ENCODE measurements around the gene BCAS4.
"Not testable (repeated sequence)": the region's sequence is repeated elsewhere in the genome, so short reads cannot be mapped to it uniquely, and the experiment has no call there.

The BCAS4 gene

DNA sequence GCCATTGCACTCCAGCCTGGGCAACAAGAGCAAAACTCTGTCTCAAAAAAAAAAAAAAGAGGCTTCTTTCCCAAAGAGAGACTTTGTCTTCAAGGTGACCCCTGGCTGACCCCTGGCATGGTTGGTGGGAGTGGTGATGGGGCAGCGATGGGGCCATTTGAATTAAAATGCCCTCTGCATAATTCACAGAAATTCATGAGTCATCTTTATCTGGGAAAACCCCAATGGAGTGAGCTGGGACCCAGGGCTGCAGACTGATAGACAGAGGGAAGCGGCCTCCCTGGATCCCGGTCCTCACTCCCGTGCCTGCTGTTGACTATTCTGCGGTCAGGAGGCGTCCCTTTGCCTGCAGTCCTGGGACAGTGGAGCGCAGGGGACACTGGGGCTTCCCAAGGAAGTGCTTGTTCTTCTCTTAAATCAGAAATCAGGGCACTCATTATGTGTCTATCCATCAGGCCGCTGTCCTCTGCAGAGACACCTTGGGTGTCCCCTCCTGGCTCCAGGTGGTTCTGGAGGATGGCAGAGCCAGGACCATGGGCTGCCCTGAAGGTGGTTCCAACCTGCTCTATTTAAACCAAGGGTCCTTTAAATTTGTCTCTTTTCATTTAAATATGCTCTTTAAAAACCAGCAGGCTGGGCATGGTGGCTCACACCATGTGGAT lies 23.3 kb upstream of the BCAS4 start:
- DNase-seq: not testable (repeated sequence)

DNA sequence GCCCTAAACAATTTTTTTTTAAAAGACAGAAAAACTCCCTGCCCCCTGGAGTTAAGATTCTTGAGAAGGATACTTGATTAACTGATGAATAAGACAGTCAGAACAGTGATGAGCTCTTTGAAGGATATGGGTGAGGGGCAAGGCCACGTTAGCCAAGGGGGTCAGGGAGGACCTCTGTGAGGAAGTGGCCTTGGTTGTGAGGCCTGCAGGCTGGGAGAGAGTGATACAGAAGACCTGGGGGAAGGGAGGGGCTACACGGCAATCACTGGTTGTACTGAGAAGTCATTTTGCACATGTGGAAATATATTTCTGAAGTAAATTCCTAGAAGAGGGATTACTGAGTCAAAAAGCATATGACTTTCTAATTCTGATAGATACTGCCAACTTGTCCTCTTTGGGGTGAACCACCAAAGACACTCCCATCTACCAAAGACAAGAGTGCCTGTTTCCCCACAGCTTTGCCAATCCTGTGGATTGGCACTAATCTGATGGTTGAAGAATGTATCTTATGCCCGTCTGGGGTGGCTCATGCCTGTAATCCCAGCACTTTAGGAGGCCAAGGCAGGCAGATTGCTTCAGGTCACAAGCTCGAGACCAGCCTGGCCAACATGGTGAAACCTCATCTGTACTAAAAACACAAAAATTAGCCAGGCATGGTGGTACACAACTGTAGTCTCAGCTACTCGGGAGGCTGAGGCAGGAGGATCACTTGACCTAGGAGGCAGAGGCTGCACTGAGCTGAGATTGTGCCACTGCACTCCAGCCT lies 22.3 kb upstream of the BCAS4 start:
- DNase-seq: no peak

DNA sequence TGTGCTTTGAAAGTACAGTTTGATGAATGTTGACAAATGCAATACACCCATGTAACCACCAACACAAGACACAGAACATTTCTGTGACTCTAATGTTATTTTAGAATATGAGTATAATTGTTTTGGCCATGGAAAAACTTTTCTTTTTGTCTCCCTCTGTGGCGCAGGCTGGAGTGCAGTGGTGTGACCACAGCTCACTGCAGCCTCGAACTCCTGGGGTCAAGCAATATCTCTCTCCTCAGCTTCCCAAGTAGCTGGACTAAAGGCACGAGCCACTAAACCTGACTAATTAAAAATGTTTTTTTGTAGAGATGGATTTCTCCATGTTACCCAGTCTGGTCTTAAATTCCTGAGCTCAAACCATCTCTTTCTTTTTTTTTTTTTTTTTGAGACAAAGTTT lies 20.3 kb upstream of the BCAS4 start:
- no peak for DNase-seq

DNA sequence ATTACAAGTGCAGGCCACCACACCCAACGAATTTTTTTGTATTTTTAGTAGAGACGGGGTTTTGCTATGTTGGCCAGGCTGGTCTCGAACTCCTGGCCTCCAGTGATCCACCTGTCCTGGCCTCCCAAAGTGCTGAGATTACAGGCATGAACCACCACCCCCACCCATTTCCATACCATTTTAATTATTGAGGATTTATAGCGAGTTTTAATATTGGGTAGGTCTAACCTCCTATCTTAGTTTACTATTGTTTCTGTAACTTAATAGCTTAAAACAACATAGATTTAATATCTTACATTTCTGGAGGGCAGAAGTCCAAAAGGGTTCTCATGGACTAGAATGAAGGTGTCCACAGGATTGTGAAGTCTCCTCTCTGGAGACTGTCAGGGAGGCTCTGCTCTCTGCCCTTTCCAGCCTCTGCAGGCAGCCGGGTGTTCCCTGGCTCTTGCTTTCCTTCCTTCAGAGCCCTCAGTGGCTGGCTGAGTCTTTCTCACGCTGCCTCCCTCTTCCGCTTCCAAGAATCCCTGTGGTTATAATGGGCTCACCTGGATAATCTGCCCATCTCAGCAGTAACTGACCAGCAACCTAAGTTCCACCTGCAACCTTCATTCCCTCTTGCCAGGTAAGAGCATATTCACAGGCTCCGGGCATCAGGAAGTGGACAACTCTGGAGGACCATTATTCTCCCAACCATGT lies 18.6 kb upstream of the BCAS4 start:
- DNase-seq: peak; percentile 42

DNA sequence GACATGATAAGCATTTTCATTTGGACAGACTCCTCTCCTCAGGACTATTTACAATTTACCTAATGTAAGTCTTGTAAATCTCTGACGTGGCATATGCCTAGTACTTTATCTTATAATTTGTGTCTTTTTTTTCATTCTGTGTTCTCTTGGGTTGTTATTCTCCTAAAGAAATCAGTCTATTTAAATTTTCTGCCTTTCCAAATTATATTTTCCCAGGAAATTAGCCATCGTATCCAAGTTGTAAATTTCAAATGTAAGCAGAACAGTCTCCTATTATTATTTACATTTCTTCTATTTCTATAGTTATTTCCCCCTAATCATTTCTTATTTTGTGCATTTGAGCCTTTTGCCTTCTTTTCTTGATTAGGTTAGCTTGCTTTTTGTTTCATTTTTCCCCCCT lies 17.5 kb upstream of the BCAS4 start:
- no peak for DNase-seq

DNA sequence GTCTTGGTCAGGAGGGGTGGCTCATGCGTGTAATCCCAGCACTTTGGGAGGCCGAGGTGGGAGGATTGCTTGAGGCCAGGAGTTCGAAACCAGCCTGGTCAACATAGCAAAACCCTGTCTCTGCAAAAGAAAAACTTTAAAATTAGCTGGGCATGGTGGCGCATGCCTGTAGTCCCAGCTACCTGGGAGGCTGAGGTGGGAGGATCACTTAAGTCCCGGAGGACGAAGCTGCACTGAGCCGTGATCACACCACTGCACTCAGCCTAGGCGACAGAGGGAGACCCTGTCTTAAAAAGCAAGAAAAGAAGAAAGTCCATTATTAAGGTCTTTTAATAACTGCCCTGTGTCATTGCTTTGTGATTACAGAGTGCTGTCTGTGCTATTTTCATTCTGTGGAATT lies 15.9 kb upstream of the BCAS4 start:
- not testable (repeated sequence) for DNase-seq

DNA sequence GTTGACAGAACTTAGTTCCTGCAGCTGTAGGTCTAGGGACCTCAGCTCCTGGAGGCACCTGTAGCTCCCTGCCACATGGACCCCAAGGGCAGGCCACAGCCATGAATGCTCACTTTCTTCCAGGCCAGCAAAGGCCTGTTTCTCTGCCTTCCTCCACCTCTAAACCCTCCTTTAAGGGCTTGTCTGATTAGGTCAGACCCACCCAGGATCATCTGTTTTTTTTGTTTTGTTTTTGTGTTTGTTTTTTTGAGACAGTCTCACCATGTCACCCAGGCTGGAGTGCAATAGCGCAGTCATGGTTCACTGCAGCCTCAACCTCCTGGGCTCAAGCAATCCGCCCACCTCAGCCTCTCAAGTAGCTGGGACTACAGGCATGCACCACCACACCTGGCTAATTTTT lies 11.5 kb upstream of the BCAS4 start:
- DNase-seq: no peak

DNA sequence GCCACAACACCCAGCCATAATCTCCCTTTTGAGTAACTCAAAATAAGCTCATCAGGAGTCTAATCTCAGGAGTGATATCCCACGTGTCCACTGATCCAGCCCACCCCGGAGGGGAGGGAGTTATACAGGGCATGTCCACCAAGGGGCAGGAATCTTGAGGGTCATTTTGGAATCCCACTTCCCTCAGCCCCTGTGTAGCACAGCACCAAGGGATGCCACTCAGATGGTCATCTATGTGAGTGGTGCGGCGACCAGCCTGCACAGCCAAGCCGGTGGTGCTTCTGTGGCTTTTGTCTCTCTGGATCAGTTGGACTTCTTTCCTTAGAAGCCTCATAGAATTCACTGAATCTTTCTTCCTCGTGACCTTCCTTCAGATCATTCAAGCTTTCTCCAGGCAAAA lies 11.0 kb upstream of the BCAS4 start:
- DNase-seq: no peak

DNA sequence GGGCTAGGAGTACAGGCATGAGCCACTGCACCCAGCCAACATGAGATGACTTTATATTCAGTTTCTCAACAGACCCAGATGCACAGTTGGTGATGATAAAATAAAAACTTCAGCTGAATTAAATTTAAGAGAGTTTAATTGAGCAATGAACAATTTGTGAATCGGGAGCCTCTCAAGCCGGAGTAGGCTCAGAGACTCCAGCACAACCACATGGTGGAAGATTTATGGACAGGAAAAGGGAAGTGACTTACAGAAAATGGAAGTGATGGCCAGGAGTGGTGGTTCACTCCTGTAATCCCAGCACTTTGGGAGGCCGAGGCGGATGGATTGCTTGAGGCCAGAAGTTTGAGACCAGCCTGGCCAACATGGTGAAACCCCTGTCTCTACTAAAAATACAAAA lies 10.4 kb upstream of the BCAS4 start:
- no peak for DNase-seq

DNA sequence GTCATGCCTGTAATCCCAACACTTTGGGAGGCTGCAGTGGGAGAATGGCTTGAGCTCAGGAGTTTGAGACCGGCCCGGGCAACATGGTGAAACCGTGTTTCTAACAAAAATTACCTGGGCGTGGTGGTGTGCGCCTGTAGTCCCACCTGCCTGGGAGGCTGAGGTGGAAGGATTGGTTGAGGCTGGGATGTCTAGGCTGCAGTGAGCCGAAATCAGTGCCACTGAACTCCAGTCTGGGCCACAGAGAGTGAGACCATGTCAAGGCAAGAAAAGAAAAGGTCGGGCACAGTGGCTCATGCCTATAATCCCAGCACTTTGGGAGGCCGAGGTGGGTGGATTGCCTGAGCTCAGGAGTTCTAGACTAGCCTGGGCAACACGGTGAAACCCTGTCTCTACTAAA lies 8.2 kb upstream of the BCAS4 start:
- no peak for DNase-seq

DNA sequence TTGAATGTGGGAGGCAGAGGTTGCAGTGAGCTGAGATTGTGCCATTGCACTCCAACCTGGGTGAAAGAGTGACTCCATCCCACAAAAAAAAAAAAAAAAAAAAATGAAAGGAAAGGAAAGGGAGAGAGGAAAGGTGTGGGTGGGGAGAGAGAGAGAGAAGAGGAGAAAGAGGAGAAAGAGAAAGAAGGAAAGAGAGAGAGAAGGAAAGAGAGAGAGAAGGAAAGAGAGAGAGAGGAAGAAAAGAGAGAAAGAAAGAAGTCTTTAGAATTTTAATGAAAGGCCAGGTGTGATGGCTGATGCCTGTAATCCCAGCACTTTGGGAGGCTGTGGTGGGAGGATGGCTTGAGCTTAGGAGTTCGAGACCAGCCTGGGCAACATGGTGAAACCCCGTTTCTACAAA lies 7.7 kb upstream of the BCAS4 start:
- no peak for DNase-seq

DNA sequence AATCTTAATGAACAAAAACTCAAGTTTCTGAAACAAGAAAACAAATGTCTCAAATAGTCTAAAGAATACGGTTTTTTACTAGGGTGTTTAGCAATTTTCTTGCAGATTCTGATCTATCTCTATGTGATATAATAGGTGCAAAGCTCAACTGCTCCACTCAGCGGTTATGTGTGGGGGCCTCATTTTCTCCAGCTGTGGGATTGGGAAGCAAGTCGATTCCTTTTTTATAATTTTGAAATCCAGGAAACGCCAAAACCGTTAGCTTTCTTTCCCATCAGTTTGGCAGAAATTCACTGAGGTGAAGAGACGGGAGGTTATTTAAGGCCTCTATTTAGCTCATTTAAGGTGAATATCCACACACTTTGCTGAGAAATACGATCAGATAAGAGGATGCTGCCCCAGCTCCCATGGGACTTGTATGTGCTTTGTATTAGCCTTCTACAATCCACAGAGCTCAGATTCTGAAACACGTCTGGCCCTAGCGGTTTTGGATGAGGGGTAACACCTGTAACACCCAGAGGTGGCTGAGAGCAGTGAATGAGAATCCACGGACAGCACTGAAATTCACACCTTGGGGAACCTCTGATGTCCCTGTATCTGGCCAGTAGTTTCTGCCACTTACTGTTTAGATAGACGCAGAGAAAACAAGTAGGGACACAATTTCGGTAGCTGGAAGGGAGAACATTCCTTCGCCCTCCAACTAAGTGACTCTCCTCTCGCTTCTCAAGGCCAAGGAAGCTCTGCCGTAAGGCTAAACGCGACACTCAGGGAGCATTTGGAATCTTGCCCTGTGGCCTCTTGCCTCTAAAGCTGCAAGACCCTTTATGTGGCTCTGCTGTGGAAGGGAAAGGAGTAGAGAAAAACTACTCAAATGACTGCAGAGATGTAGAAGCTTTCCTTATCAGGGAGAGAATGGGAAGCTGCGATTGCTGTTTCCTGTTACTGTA lies 6.5 kb upstream of the BCAS4 start:
- DNase-seq: peak; percentile 21

DNA sequence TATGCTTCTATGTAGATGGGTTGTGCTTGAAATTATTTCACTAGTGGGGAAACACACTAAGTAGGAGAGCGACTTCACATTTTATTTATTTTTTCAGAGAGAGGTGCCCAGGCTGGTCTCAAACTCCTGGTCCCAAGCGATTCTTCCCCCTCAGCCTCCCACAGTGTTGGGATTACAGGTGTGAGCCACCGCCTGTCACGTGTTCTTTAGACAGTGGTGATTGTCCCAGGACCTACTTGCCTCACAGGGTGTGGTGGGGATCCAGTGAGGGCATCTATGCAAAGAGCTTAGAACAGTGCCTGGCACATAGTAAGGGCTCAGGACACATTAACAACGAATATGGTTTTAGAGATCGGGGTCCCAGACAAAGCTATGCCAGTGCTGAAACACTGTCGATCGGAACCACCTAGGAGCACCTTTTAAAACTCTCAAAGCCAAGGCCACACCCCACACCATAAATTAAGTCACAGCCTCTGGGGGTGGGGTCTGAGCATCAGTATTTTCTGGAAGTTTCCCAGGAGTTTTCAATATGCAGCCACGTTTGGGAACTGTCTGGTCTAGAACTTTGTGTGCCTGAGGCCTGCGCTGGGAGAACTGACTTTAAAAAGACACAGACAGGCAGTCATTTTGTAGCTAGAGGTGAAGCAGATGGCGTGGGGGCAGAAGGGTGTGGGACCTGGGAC lies 4.8 kb upstream of the BCAS4 start:
- no peak for DNase-seq

DNA sequence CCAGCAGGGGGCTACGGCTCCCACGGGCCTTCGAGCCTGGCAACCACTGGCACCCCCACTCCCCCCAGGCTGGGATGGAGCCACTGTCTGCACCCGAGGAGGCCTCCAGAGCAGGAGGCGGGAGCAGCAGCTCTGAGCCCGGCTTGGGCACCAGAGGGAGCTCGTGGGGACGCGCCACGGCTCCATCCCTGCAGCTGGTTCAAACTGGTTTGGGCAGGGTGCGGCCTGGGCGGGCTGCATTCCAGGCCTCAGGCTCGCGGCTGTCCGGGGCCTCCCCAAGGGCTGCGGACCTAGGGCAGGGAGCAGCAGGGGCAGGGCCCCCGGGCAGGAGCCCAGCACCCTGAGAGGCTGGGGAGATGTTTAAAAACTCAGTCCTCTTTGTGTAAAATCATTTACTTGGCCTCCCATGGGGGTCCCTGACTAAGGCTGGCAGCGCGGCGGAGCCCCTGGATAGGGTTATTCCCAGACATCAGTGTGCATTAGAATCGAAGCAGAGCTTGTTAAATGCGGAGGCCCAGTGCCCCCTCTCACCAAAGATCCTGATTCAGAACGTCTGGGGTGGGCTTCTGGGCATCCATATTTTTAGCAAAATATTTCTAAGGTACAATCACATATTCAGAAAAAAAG lies 4.1 kb upstream of the BCAS4 start:
- DNase-seq: peak; percentile 87

DNA sequence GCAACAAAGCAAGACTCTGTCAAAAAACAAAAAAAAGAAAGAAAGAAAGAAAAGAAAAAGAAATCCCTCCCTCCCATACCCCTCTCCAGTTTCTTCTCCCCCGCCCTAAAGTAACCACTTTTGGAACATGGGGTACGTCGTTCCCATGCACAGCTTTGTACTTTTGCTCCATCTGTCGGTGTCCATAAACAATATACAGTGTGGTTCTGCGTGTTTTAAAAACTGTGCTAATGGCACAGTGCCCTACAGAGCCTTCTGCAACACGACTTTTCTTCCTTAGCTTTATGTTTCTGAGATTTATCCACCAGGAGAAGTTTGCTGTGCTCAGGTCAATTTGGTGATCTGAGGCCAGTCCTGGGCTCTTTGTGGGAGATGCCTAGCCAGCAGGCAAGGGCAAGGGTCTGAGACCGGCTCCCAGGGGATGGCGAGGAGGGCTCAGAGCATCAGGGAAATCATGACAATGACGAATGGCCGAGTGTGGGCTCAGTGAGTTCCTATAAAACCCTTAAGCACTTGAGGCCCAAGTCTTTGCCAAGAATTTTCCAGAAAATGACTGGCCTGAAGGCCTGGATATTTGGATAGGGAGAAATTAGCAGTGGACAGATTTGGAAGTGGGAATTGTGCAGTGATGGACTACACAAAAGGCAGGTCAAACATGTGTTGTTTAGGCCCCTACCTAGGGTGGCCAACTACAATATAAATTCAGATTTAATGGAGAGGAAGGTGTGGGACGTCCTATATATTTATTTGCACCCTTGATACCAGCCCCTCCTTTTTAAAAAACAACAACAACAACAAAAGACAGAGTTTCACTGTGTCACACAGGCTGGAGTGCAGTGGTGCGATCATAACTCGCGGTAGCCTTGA lies 1.9 kb upstream of the BCAS4 start:
- DNase-seq: peak; percentile 1

DNA sequence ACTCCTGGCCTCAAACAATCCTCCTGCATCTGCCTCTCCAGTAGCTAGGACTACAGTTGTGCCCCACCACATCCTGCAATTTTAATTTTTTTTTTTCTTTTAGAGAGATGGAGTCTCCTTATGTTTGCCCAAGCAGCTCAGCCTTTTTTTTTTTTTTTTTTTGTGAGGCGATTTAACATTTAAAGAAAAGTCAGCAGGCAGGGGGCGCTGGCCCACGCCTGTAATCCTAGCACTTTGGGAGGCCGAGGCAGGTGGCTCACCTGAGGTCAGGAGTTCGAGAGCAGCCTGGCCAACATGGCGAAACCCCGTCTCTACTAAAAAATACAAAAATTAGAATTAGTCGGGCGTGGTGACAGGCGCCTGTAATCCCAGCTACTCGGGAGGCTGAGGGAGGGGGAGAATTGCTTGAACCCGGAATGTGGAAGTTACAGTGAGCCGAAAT lies 1.3 kb upstream of the BCAS4 start:
- DNase-seq: peak; percentile 39

DNA sequence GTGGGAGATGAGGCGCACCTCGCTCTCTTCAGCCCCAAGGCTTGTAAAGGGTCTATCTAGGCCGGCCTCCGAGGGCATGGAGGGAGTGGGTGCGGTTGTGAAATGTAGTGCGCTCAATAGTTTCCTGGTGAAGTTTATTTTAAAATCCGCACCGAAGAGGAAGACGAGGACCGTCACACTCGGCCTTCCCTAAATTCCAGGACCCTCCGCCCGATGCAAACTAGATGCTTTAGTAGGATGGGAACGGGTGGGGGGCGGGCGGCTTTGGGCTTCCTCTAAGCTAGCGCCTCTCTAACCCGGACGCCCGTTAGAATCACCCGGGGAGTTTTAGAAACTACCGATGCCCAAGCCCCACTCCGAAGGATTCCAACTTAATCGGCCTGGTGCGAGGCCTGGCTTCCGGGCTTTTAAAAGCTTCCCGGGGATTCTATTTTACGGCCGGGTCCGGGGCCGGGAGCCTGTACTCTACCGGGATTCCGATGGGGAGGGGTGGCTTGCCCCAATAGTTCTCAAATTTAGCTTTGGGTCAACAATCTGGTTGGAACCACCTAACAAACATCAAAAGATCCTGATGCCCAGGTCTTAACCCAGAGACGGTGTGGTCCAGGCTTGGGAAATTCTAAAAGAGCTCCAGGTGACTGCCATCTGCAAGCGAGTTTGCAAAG lies 548 bp upstream of the BCAS4 start:
- DNase-seq: peak; percentile 43

DNA sequence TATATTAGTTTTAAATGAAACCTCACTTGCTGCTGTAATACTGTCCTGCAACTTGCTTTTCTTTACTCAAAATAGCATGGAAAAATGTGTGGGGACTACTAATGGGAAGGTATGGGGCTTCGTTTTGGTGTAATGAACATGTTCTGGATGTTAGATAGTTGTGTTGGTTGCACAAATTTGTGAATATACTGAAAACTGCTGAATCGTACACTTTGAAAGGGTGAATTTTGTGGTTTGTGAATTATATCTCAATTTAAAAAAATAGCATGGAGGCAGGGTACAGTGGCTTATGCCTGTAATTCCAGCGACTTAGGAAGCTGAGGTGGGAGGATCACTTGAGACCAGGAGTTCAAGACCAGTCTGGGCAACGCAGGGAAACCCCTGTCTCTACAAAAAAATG lies 2.3 kb downstream of the BCAS4 start:
- no peak for DNase-seq

DNA sequence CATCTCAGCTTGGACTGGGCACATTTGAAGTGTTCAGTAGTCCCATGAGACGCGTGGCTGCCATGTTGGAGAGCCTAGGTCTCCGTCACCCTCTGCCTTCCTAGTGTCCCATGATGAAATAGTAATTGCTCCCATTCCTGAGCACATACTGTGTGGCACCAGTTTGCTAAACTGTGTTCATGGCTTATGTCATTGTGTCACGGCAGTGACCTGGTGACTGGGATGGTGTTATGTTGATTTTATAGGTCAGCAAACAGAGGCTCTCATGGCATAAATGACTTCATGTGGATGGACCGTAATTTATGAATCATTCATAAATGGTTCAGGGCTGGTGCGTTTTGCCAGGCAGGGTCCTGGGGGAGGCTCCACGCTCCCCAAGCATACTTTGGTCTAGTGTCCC lies 3.8 kb downstream of the BCAS4 start:
- no peak for DNase-seq

DNA sequence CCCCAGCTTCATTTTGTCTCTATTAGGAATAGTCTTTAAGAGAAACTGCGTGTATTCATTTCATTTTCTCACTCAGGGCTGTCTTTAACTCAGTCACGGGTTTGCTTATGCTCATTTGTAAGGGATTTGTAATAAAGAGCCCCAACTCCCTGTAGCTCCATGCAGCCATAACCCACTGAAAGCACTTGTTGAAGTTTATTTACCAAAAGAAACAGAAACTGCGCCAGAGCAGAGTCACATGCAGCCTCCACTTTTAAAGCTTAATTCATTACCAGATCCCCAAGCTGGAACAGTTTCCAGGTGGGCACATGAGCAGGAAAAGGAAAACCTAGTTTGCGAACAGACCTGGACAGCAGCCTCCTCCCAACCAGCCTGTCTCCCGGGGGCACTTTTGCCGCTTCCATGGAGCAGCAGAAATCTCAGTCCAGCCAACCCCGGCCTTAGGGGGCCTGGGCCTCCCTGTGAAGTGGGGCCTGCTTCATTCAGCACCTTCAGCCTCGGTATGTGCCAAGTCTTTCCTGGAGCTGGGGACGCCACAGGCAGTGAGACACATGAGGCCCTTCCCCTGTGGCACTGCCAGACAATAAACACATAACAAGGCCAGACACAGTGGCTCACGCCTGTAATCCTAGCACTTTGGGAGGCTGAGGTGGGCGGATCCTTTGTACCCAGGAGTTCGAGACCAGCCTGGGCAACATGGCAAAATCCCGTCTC lies 4.5 kb downstream of the BCAS4 start:
- DNase-seq: no peak

All from NCI-H69 (cell line).